ENCODE results near the gene MED12. TPM values are rescaled to one million over a fixed set of nuclear protein-coding genes. Genes with fewer than 3 reads are reported as not detected.

The MED12 gene
- total RNA-seq, 2 donors from 2014 or later: 26.4 to 83.0 TPM

DNA sequence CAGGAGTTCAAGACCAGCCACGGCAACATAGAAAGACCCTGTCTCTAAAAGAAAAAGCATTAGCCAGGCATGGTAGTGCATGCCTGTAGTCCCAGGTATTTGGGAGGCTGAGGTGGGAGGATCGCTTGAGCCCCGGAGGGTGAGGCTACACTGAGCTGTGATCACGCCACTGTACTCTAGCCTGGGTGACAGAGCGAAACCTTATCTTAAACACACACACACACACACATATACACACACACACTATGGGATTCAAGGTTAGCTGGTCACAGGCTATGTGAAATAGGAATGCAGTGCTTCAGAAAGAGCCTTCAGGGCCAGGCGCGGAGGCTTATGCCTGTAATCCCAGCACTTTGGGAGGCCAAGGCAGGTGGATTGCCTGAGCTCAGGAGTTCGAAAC is 49.7 kb downstream of the MED12 start:
- ATAC-seq: no peak
- DNase-seq: no peak
- H3K27me3 ChIP-seq: no peaks in the 10 kb centered on the region
- no peaks in the 10 kb centered on the region for H3K36me3 ChIP-seq (replicated peaks in 1 of 2; ENCODE audit: insufficient read depth in 1 of 2, low read depth in 2 of 2)
- WGBS, 2 donors: 73% methylated on average over 3 of the region's 8 CpGs; no CpG with 5 or more reads in 1 of the 2 donors
- no peaks in the 10 kb centered on the region for H3K4me1 ChIP-seq
- H3K27ac ChIP-seq: no peak overlapping the region
- H3K4me3 ChIP-seq: no peak overlapping the region
- no peaks in the 10 kb centered on the region for H3K9me3 ChIP-seq
- no peak for TF ChIP-seq POLR2A (IDR thresholded peaks at IDR 0.05)
- intact Hi-C loops (cut with DNase I): no loop called here

DNA sequence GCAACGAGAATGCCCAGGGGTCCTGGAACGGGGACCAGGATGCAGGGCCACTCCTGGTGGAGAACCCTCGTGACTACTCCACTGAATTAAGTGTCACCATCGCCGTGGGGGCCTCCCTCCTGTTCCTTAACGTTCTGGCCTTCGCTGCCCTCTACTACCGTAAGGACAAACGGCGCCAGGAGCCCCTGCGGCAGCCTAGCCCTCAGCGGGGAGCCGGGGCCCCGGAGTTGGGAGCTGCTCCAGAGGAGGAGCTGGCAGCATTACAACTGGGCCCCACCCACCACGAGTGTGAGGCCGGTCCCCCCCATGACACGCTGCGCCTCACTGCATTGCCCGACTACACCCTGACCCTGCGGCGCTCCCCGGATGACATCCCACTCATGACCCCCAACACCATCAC is 51.2 kb downstream of the MED12 start:
- Histone ChIP-seq H3K36me3 (replicated peaks in 1 of 2; ENCODE audit: insufficient read depth in 1 of 2, low read depth in 2 of 2) (no peaks in the 10 kb centered on the region), H3K27me3 (no peaks in the 10 kb centered on the region), H3K4me1 (no peaks in the 10 kb centered on the region), H3K27ac (no peak overlapping the region), H3K4me3 (no peak overlapping the region), H3K9me3 (no peaks in the 10 kb centered on the region)
- no peak for TF ChIP-seq POLR2A (IDR thresholded peaks at IDR 0.05)
- TF ChIP-seq, protein P1, sequence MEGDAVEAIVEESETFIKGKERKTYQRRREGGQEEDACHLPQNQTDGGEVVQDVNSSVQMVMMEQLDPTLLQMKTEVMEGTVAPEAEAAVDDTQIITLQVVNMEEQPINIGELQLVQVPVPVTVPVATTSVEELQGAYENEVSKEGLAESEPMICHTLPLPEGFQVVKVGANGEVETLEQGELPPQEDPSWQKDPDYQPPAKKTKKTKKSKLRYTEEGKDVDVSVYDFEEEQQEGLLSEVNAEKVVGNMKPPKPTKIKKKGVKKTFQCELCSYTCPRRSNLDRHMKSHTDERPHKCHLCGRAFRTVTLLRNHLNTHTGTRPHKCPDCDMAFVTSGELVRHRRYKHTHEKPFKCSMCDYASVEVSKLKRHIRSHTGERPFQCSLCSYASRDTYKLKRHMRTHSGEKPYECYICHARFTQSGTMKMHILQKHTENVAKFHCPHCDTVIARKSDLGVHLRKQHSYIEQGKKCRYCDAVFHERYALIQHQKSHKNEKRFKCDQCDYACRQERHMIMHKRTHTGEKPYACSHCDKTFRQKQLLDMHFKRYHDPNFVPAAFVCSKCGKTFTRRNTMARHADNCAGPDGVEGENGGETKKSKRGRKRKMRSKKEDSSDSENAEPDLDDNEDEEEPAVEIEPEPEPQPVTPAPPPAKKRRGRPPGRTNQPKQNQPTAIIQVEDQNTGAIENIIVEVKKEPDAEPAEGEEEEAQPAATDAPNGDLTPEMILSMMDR (IDR thresholded peaks at IDR 0.05): no peak
- DNase-seq (no peak), ATAC-seq (no peak)
- 53% methylated on average over 3 of the region's 22 CpGs; no CpG with 5 or more reads in 1 of the 2 donors for WGBS, 2 donors
- intact Hi-C loops (cut with DNase I): no loop called here

DNA sequence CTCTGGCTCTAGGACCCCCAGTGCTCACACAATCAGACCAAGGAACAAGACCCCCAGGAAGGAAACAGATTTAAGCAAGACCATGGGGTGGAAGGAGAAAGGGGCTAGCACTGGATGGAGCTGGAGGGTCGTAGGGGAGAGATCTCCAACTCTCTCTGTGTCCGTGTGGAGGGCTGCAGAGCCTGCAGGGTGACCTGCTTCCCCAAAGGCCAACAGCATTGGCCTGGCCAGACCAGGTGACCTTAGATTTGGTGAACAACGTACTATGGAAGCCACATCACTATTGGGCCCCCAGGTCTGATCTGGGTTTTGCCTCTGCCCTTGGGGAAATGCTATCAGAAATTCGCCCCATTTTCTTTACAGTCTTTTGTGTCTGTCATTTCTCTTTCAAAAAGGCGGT is 52.3 kb downstream of the MED12 start:
- H3K4me3 ChIP-seq: no peak overlapping the region
- 84 to 85% methylated on average over 5 of the region's 5 CpGs for WGBS, 2 donors
- H3K27me3 ChIP-seq: no peaks in the 10 kb centered on the region
- H3K9me3 ChIP-seq: no peaks in the 10 kb centered on the region
- H3K27ac ChIP-seq: no peak overlapping the region
- no peak for DNase-seq
- ATAC-seq: no peak
- TF ChIP-seq, protein P1 (IDR thresholded peaks at IDR 0.05): no peak
- no peak for TF ChIP-seq POLR2A (IDR thresholded peaks at IDR 0.05)
- H3K4me1 ChIP-seq: no peaks in the 10 kb centered on the region
- intact Hi-C loops (cut with DNase I): loop anchor here (10.0 kb wide), 1 partner anchor 196 kb away; no protein-coding TSS in a partner anchor
- H3K36me3 ChIP-seq (replicated peaks in 1 of 2; ENCODE audit: insufficient read depth in 1 of 2, low read depth in 2 of 2): no peaks in the 10 kb centered on the region

DNA sequence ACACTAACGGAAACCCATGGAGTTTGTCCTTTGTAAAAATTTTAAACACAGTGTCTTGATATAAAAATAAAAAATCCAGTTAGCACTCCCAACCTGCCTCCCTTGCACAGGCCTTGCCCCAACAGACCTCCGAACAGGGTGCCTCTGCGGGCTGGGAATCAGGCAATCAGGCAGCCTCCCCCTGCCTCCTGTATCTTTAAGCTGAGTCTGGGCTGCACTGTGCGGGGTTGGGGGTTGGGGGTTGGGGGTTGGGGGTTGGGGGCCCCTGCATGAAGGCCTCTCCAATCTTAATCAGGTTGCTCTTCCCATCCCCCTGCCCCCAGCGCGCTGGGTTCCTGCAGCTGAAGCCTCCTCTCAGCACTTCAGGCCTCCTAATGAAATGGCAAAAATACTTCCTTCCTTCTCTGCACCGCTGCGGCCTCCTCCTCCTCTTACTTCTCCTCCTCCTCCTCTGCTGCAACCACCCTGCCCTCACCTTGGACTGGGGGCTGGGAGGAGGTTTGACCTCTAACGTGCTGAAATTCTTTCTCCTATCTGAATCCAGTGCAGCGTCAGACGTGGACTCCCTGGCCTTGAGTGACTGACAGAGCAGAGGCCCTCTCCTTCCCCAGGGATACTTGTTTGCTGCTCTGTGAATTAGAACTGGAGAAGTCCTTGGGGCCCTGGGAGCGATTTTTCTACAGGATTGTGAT is 52.9 kb downstream of the MED12 start:
- Histone ChIP-seq H3K9me3 (no peaks in the 10 kb centered on the region), H3K4me1 (no peaks in the 10 kb centered on the region), H3K27me3 (no peaks in the 10 kb centered on the region), H3K36me3 (replicated peaks in 1 of 2; ENCODE audit: insufficient read depth in 1 of 2, low read depth in 2 of 2) (no peaks in the 10 kb centered on the region), H3K27ac (no peak overlapping the region), H3K4me3 (no peak overlapping the region)
- TF ChIP-seq, protein P1 (IDR thresholded peaks at IDR 0.05): no peak
- TF ChIP-seq POLR2A (IDR thresholded peaks at IDR 0.05): no peak
- 54 to 56% methylated on average over 9 to 10 of the region's 12 CpGs for WGBS, 2 donors
- no peak for DNase-seq
- no peak for ATAC-seq
- intact Hi-C loops (cut with DNase I): loop anchor here (10.0 kb wide), 1 partner anchor 196 kb away; no protein-coding TSS in a partner anchor

DNA sequence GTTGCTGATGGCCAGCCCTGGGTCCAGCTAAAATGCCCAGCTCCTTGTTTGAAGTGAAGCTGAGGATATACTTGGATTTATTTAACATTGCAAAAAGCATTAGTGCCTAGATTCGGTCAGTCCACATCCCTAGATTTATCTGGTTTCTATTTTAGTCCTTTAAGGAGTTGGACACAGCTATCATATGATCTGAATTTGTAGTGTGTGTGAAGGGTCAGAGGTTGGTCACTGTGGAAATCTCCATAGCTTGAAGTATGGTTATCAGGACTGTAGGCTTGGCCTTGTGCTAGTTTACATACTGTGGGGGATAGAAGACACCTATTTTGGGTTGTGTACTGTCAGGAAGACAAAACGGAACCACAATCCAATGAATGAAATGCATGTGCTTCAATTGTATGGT is 55.0 kb downstream of the MED12 start:
- WGBS, 2 donors: 44 to 76% methylated on average over 2 of the region's 2 CpGs
- H3K27me3 ChIP-seq: no peaks in the 10 kb centered on the region
- H3K27ac ChIP-seq: no peak overlapping the region
- H3K36me3 ChIP-seq (replicated peaks in 1 of 2; ENCODE audit: insufficient read depth in 1 of 2, low read depth in 2 of 2): no peaks in the 10 kb centered on the region
- no peaks in the 10 kb centered on the region for H3K9me3 ChIP-seq
- no peaks in the 10 kb centered on the region for H3K4me1 ChIP-seq
- ATAC-seq: no peak
- DNase-seq: no peak
- intact Hi-C loops (cut with DNase I): loop anchor here (10.0 kb wide), 1 partner anchor 199 kb away; no protein-coding TSS in a partner anchor
- no peak overlapping the region for H3K4me3 ChIP-seq
- TF ChIP-seq POLR2A (IDR thresholded peaks at IDR 0.05): no peak
- TF ChIP-seq, protein P1 (IDR thresholded peaks at IDR 0.05): no peak
